ENCODE measurements around the gene GPR183.

GPR183 gene, protein sequence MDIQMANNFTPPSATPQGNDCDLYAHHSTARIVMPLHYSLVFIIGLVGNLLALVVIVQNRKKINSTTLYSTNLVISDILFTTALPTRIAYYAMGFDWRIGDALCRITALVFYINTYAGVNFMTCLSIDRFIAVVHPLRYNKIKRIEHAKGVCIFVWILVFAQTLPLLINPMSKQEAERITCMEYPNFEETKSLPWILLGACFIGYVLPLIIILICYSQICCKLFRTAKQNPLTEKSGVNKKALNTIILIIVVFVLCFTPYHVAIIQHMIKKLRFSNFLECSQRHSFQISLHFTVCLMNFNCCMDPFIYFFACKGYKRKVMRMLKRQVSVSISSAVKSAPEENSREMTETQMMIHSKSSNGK

GRCh38 chr13:99307247-99307646 is at the start of gene GPR183:
Gene GPR183 (minus strand): TSS chr13:99307399. CDS start chr13:99296145, 11,254 bp downstream.
- Histone ChIP-seq H3K36me3 (ENCODE audit: control insufficient read depth, insufficient read depth, low read length) (no peaks in the 10 kb centered on the region), H3K27me3 (replicated peaks; ENCODE audit: control insufficient read depth, insufficient read depth, low read length) (no peaks in the 10 kb centered on the region), H3K4me3 (replicated peaks; ENCODE audit: low read depth, low read length) (peak within 1 kb of the TSS; percentile 60)
- DNase-seq (ENCODE audit: extremely low read depth, insufficient read length), result no peak
- TF ChIP-seq, protein P1, sequence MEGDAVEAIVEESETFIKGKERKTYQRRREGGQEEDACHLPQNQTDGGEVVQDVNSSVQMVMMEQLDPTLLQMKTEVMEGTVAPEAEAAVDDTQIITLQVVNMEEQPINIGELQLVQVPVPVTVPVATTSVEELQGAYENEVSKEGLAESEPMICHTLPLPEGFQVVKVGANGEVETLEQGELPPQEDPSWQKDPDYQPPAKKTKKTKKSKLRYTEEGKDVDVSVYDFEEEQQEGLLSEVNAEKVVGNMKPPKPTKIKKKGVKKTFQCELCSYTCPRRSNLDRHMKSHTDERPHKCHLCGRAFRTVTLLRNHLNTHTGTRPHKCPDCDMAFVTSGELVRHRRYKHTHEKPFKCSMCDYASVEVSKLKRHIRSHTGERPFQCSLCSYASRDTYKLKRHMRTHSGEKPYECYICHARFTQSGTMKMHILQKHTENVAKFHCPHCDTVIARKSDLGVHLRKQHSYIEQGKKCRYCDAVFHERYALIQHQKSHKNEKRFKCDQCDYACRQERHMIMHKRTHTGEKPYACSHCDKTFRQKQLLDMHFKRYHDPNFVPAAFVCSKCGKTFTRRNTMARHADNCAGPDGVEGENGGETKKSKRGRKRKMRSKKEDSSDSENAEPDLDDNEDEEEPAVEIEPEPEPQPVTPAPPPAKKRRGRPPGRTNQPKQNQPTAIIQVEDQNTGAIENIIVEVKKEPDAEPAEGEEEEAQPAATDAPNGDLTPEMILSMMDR (IDR thresholded peaks at IDR 0.05; ENCODE audit: insufficient read depth, low read length, poor library complexity, severe bottlenecking), result no peak

- TF ChIP-seq, protein P1 (IDR thresholded peaks at IDR 0.05; ENCODE audit: insufficient read depth, low read length, poor library complexity, severe bottlenecking), result no peak
- Histone ChIP-seq H3K27me3 (replicated peaks; ENCODE audit: control insufficient read depth, insufficient read depth, low read length) (no peaks in the 10 kb centered on the region), H3K4me3 (replicated peaks; ENCODE audit: low read depth, low read length) (no peak overlapping the region), H3K36me3 (ENCODE audit: control insufficient read depth, insufficient read depth, low read length) (no peaks in the 10 kb centered on the region)
- peak; percentile 69 for DNase-seq (ENCODE audit: extremely low read depth, insufficient read length)
Observed at GRCh38 chr13:99356262-99357091, 49.3 kb upstream of the GPR183 start.

DNA sequence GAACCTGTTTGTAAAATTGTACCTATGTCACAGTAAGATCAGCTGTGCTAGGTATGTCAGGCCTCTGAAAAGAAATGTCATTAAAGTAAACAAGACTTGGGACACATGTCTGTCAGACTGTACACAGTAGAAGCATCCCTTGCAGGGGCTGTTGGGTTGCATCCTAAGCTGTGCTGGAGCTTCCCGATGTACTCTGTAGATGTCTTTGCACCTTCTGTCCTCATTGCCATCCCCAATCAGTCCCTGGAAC is 48.7 kb upstream of the GPR183 start:
- no peaks in the 10 kb centered on the region for H3K27me3 ChIP-seq (replicated peaks; ENCODE audit: control insufficient read depth, insufficient read depth, low read length)
- H3K4me3 ChIP-seq (replicated peaks; ENCODE audit: low read depth, low read length), result no peak overlapping the region
- no peaks in the 10 kb centered on the region for H3K36me3 ChIP-seq (ENCODE audit: control insufficient read depth, insufficient read depth, low read length)
- TF ChIP-seq, protein P1 (IDR thresholded peaks at IDR 0.05; ENCODE audit: insufficient read depth, low read length, poor library complexity, severe bottlenecking), result no peak
- DNase-seq (ENCODE audit: extremely low read depth, insufficient read length), result no peak

DNA sequence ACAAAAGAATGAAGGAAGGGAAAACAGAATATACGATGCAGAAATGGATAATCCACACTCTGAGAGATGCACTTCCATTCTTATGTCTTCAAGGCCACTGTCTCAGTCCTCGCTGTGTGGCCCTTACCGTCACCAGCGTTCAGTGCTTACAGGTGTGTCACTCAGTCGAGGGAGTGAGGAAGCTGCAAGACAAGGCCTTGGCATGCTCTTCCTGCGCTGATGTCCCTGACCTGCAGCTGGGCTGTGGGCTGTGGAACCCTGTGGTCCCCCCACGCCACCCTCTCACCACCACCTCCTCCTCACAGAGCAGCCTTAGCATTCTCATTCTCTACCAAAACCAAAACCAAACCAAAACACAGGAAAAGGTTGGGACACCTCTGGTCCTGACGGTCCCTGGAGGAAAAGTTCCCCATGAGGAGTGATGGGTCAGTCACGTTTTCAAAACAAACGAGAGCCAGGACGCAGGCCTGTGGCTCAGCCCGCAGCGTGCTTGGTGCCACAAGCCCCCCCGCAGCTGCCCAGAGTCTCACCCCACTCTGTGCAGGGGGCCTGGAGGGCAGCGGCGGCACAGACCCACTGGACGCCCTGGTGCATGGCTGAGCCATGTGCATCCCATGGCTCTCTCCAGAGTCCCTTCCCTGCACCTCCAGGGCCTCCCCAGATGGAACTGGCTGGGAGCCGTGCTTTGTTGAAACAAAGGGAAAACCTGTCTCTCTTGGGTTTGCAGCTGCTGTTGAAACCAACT is 48.2 kb upstream of the GPR183 start:
- Histone ChIP-seq H3K27me3 (replicated peaks; ENCODE audit: control insufficient read depth, insufficient read depth, low read length) (no peaks in the 10 kb centered on the region), H3K36me3 (ENCODE audit: control insufficient read depth, insufficient read depth, low read length) (no peaks in the 10 kb centered on the region), H3K4me3 (replicated peaks; ENCODE audit: low read depth, low read length) (no peak overlapping the region)
- DNase-seq (ENCODE audit: extremely low read depth, insufficient read length), result no peak
- TF ChIP-seq, protein P1 (IDR thresholded peaks at IDR 0.05; ENCODE audit: insufficient read depth, low read length, poor library complexity, severe bottlenecking), result no peak

- Histone ChIP-seq H3K36me3 (ENCODE audit: control insufficient read depth, insufficient read depth, low read length) (no peaks in the 10 kb centered on the region), H3K4me3 (replicated peaks; ENCODE audit: low read depth, low read length) (no peak overlapping the region), H3K27me3 (replicated peaks; ENCODE audit: control insufficient read depth, insufficient read depth, low read length) (no peaks in the 10 kb centered on the region)
- TF ChIP-seq, protein P1 (IDR thresholded peaks at IDR 0.05; ENCODE audit: insufficient read depth, low read length, poor library complexity, severe bottlenecking), result no peak
- DNase-seq (ENCODE audit: extremely low read depth, insufficient read length), result peak; percentile 32
Observed at GRCh38 chr13:99354371-99354951, 47.3 kb upstream of the GPR183 start.
